MM.1S (cell line): Measurements from ENCODE around the gene JADE1.

Experiments
- EZH2 ChIP-seq: fragments of 300-600 bp; sonication (generic); optimal IDR thresholded peaks from 2 replicates; pipeline ENCODE3; 2017; ENCODE audit warnings: low read depth, mild to moderate bottlenecking, antibody characterized with exemption, low read length, mixed read lengths
- EZH2phosphoT487 ChIP-seq: fragments of 300-600 bp; sonication (generic); IDR thresholded peaks from 2 replicates; pipeline ENCODE4 v1.6.1; 2018; ENCODE audit warnings: antibody characterized with exemption, low read length
- TF ChIP-seq, protein P1 (sequence below): fragments of 300-600 bp; sonication (generic); IDR thresholded peaks from 2 replicates; pipeline ENCODE4 v1.5.1; 2016; ENCODE audit warnings: antibody characterized with exemption, low read length, mixed read lengths

- TF ChIP-seq EZH2 (no peak), EZH2phosphoT487 (no peak)
- TF ChIP-seq, protein P1, sequence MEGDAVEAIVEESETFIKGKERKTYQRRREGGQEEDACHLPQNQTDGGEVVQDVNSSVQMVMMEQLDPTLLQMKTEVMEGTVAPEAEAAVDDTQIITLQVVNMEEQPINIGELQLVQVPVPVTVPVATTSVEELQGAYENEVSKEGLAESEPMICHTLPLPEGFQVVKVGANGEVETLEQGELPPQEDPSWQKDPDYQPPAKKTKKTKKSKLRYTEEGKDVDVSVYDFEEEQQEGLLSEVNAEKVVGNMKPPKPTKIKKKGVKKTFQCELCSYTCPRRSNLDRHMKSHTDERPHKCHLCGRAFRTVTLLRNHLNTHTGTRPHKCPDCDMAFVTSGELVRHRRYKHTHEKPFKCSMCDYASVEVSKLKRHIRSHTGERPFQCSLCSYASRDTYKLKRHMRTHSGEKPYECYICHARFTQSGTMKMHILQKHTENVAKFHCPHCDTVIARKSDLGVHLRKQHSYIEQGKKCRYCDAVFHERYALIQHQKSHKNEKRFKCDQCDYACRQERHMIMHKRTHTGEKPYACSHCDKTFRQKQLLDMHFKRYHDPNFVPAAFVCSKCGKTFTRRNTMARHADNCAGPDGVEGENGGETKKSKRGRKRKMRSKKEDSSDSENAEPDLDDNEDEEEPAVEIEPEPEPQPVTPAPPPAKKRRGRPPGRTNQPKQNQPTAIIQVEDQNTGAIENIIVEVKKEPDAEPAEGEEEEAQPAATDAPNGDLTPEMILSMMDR: no peak
These were observed 56.8 kb downstream of the JADE1 start for GRCh38 chr4:128866269-128866668.
